ENCODE results near the gene RGS6. TPM values are rescaled to one million over a fixed set of nuclear protein-coding genes. Genes with fewer than 3 reads are reported as not detected.

Gene RGS6
- total and polyA plus RNA-seq, 4 donors: 0.06 to 5.3 (median 0.17) TPM; not detected in 1

- no peaks in the 10 kb centered on the region for H3K36me3 ChIP-seq (ENCODE audit: control insufficient read depth in 4 of 4, insufficient read depth in 3 of 4, low read depth in 1 of 4, low read length in 3 of 4)
- WGBS: 82% methylated on average over 14 of the region's 14 CpGs
- no peaks in the 10 kb centered on the region for H3K9me3 ChIP-seq (ENCODE audit: control insufficient read depth in 4 of 4, low read length in 3 of 4)
- H3K27me3 ChIP-seq (ENCODE audit: control insufficient read depth in 4 of 4, insufficient read depth in 4 of 4, low read length in 3 of 4): no peaks in the 10 kb centered on the region
- no peak overlapping the region for H3K4me3 ChIP-seq (ENCODE audit: low read depth in 1 of 3, low read length in 3 of 3)
- DNase-seq (ENCODE audit: low spot score): no peak
- H3K4me1 ChIP-seq (ENCODE audit: control insufficient read depth in 4 of 4, insufficient read depth in 4 of 4, low read length in 3 of 4): peaks cover 0 to 11% (median 0%) of the 10 kb centered on the region in 4 donors
- H3K27ac ChIP-seq (ENCODE audit: low read depth in 1 of 2, low read length in 2 of 2): no peak overlapping the region
- TF ChIP-seq YY1 (IDR thresholded peaks at IDR 0.05) (no peak), REST (IDR thresholded peaks at IDR 0.05) (no peak), GABPA (IDR thresholded peaks at IDR 0.05 in 1 of 2, conservative IDR thresholded peaks at IDR 0.05 in 1 of 2) (no peak), ATF3 (IDR thresholded peaks at IDR 0.05) (no peak), TAF1 (conservative IDR thresholded peaks at IDR 0.05) (no peak), CTCF (IDR thresholded peaks at IDR 0.05; ENCODE audit: low read depth, low read length, missing input control) (no peak)
- no peak overlapping the region for H3K9ac ChIP-seq (ENCODE audit: low read depth in 1 of 2, low read length in 2 of 2)
Observed at GRCh38 chr14:72594099-72594901, 662.1 kb downstream of the RGS6 start.

GRCh38 chr14:72595152-72595862, 663.1 kb downstream of the RGS6 start:
- no peak for DNase-seq (ENCODE audit: low spot score)
- Histone ChIP-seq H3K36me3 (ENCODE audit: control insufficient read depth in 4 of 4, insufficient read depth in 3 of 4, low read depth in 1 of 4, low read length in 3 of 4) (no peaks in the 10 kb centered on the region), H3K4me3 (ENCODE audit: low read depth in 1 of 3, low read length in 3 of 3) (no peak overlapping the region), H3K9me3 (ENCODE audit: control insufficient read depth in 4 of 4, low read length in 3 of 4) (no peaks in the 10 kb centered on the region), H3K27ac (ENCODE audit: low read depth in 1 of 2, low read length in 2 of 2) (peak overlapping the region in 1 of 2 donors; percentile 20), H3K4me1 (ENCODE audit: control insufficient read depth in 4 of 4, insufficient read depth in 4 of 4, low read length in 3 of 4) (peaks cover 0 to 11% (median 0%) of the 10 kb centered on the region in 4 donors), H3K27me3 (ENCODE audit: control insufficient read depth in 4 of 4, insufficient read depth in 4 of 4, low read length in 3 of 4) (no peaks in the 10 kb centered on the region), H3K9ac (ENCODE audit: low read depth in 1 of 2, low read length in 2 of 2) (no peak overlapping the region)
- 69% methylated on average over 8 of the region's 8 CpGs for WGBS
- TF ChIP-seq MAX (IDR thresholded peaks at IDR 0.05) (no peak), CTCF (IDR thresholded peaks at IDR 0.05; ENCODE audit: low read depth, low read length, missing input control) (no peak), REST (IDR thresholded peaks at IDR 0.05) (no peak), JUND (IDR thresholded peaks at IDR 0.05) (no peak), TAF1 (conservative IDR thresholded peaks at IDR 0.05) (no peak), HNF4A (conservative IDR thresholded peaks at IDR 0.05) (peak; percentile 29 to 81), RXRA (IDR thresholded peaks at IDR 0.05) (peak in 1 of 2 donors; percentile 58), FOXA2 (IDR thresholded peaks at IDR 0.05) (no peak), FOXA1 (IDR thresholded peaks at IDR 0.05) (no peak), EGR1 (IDR thresholded peaks at IDR 0.05; ENCODE audit: low read depth in 2 of 2) (no peak)
